CD14-positive monocyte (primary cell): ENCODE results near the gene FSCN2. TPM values are rescaled to one million over a fixed set of nuclear protein-coding genes. Genes with fewer than 3 reads are reported as not detected.
A peak's percentile ranks its signal among the peaks of the same experiment; 100 is the strongest.

Experiments used
- DNase-seq, 3 donors: peaks; one replicate each; pipeline ENCODE4 v3.0.0-alpha.2; 2011 to 2022
- H2AFZ ChIP-seq: 2 replicates; pipeline ENCODE4 v1.6.0; 2012; ENCODE audit warnings: mild to moderate bottlenecking, low read depth, low read length, inconsistent platforms; ENCODE audit not compliant: insufficient read depth, poor library complexity, severe bottlenecking
- H3K27ac ChIP-seq, 2 donors: 1 replicate in 1 of 2; 2 replicates in 1 of 2; pipeline ENCODE4 v1.5.1; 2012 to 2013; ENCODE audit warnings: low read length in 2 of 2, control low read depth in 1 of 2, inconsistent platforms in 1 of 2, low read depth in 1 of 2, mild to moderate bottlenecking in 1 of 2
- H3K27me3 ChIP-seq, 2 donors: one replicate each; pipeline versions ENCODE4 v1.6.0 to v1.6.1; 2011 to 2013; ENCODE audit warnings: low read length in 2 of 2; ENCODE audit not compliant: control insufficient read depth in 2 of 2, insufficient read depth in 2 of 2
- H3K36me3 ChIP-seq, 2 donors: replicated peaks in 1 of 2; 1 replicate in 1 of 2; 2 replicates in 1 of 2; pipeline versions ENCODE4 v1.5.1 to v1.6.1; 2012 to 2013; ENCODE audit warnings: low read length in 2 of 2, control low read depth in 1 of 2, inconsistent platforms in 1 of 2, mild to moderate bottlenecking in 1 of 2; ENCODE audit not compliant: insufficient read depth in 2 of 2, control insufficient read depth in 1 of 2
- H3K4me1 ChIP-seq, 2 donors: 1 replicate in 1 of 2; 2 replicates in 1 of 2; pipeline versions ENCODE4 v1.5.1 to v1.6.1; 2012 to 2013; ENCODE audit warnings: low read length in 2 of 2, control low read depth in 1 of 2, inconsistent platforms in 1 of 2, mild to moderate bottlenecking in 1 of 2, moderate library complexity in 1 of 2; ENCODE audit not compliant: insufficient read depth in 2 of 2, control insufficient read depth in 1 of 2
- H3K4me2 ChIP-seq: replicated peaks from 2 replicates; pipeline ENCODE3; 2012; ENCODE audit warnings: low read length, moderate library complexity, mild to moderate bottlenecking; ENCODE audit not compliant: poor library complexity, severe bottlenecking; ENCODE audit errors: extremely low read depth
- H3K4me3 ChIP-seq, 3 experiments: fragments of 200-600 bp in 1 of 3; sonication (generic) in 1 of 3; replicated peaks in 1 of 3; 1 replicate in 2 of 3; 2 replicates in 1 of 3; pipeline ENCODE4 v1.5.1; 2011 to 2013; ENCODE audit warnings: low read length in 3 of 3, mild to moderate bottlenecking in 3 of 3, control low read depth in 2 of 3, low read depth in 2 of 3, inconsistent platforms in 1 of 3, moderate library complexity in 1 of 3
- H3K79me2 ChIP-seq: 2 replicates; pipeline ENCODE4 v1.6.0; 2012; ENCODE audit warnings: mild to moderate bottlenecking, control low read depth, inconsistent platforms, low read length, moderate library complexity; ENCODE audit not compliant: insufficient read depth
- H3K9ac ChIP-seq: 2 replicates; pipeline ENCODE4 v1.6.0; 2017; ENCODE audit warnings: low read length, mild to moderate bottlenecking; ENCODE audit not compliant: insufficient read depth, poor library complexity, severe bottlenecking
- H3K9me3 ChIP-seq, 2 donors: replicated peaks in 1 of 2; 1 replicate in 1 of 2; 2 replicates in 1 of 2; pipeline versions ENCODE4 v1.5.1 to v1.6.1; 2012 to 2013; ENCODE audit warnings: low read length in 2 of 2, control low read depth in 1 of 2; ENCODE audit not compliant: control insufficient read depth in 1 of 2, insufficient read depth in 1 of 2
- H4K20me1 ChIP-seq: 2 replicates; pipeline ENCODE4 v1.6.0; 2012; ENCODE audit warnings: mild to moderate bottlenecking, low read length, control low read depth, moderate library complexity; ENCODE audit not compliant: insufficient read depth
- H3K27ac Mint-ChIP-seq, 7 donors: one replicate each; pipeline ENCODE4 v1.8.0; 2020; ENCODE audit warnings: mild to moderate bottlenecking in 7 of 7, mixed read lengths in 7 of 7, moderate library complexity in 6 of 7, inconsistent platforms in 2 of 7
- H3K27me3 Mint-ChIP-seq, 3 donors: one replicate each; pipeline ENCODE4 v1.8.0; 2021 to 2022; ENCODE audit warnings: low read depth in 3 of 3, mild to moderate bottlenecking in 3 of 3, mixed read lengths in 3 of 3, moderate library complexity in 3 of 3, inconsistent platforms in 1 of 3
- H3K36me3 Mint-ChIP-seq, 2 donors: one replicate each; pipeline ENCODE4 v1.8.0; 2020; ENCODE audit warnings: mixed read lengths in 2 of 2, inconsistent platforms in 1 of 2, mild to moderate bottlenecking in 1 of 2
- H3K4me1 Mint-ChIP-seq: one replicate; pipeline ENCODE4 v1.8.0; 2020; ENCODE audit warnings: mild to moderate bottlenecking, mixed read lengths
- H3K4me3 Mint-ChIP-seq, 2 donors: one replicate each; pipeline ENCODE4 v1.8.0; 2020; ENCODE audit warnings: mild to moderate bottlenecking in 2 of 2, mixed read lengths in 2 of 2, moderate library complexity in 1 of 2
- H3K9me3 Mint-ChIP-seq, 7 donors: one replicate each; pipeline ENCODE4 v1.8.0; 2020 to 2022; ENCODE audit warnings: mixed read lengths in 7 of 7, mild to moderate bottlenecking in 6 of 7, moderate library complexity in 6 of 7, inconsistent platforms in 2 of 7
- WGBS: methylation state at CpG from one replicate; pipeline ENCODE4 v1.1.5; 2013; ENCODE audit warnings: missing lambda C conversion rate; ENCODE audit not compliant: insufficient coverage; 5-methylcytosine and 5-hydroxymethylcytosine counted together
- intact Hi-C, 2 donors: fragments of 100-400 bp; cut with micrococcal nuclease; formaldehyde crosslinking; loops; one replicate each; pipeline versions ENCODE4 v1.15.0 to v1.15.1; 2023
- polyA plus RNA-seq, 3 donors: library from polyadenylated mRNA; depleted of rRNA in 1 of 3; unstranded in 2 of 3; stranded (reverse) in 1 of 3; fragments of 300-500 nt in 2 of 3; fragments of >200 nt in 1 of 3; fragmentation: Illumina TruSeq in 2 of 3; gene quantifications; 1 replicate in 2 of 3; 2 replicates in 1 of 3; pipeline ENCODE4 v1.2.3, GENCODE V29; 2012 to 2021
- TF ChIP-seq, protein P1 (sequence below): fragments of 200-600 bp; IDR thresholded peaks from one replicate; pipeline ENCODE4 v1.8.0; 2022; ENCODE audit warnings: antibody characterized with exemption, mild to moderate bottlenecking

FSCN2 gene
- polyA plus RNA-seq, 3 donors: 0.07 TPM; not detected in 2

DNA sequence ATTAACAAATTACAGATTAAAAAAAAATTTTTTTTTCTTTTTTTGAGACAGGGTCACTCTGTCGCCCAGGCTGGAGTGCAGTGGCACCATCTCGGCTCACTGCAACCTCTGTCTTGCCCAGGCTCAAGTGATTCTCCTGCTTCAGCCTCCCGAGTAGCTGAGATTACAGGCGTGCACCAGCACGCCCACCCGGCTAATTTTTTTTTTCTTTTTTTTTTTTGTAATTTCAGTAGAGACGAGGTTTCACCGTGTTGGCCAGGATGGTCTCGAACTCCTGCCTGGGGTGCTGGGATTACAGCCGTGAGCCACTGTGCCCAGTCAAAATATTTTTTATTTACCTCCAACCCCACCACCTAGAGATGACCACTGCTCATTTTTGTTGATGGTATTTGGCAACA lies 41.1 kb upstream of the FSCN2 start:
- Mint-ChIP-seq H3K4me1 (peaks cover 35% of the 10 kb centered on the region), H3K4me3 (peak overlapping the region in 1 of 2 donors; percentile 60), H3K36me3 (no peaks in the 10 kb centered on the region), H3K27ac (no peak overlapping the region), H3K9me3 (peaks cover 0 to 4% (median 0%) of the 10 kb centered on the region in 7 donors), H3K27me3 (peaks cover 13 to 41% (median 31%) of the 10 kb centered on the region in 3 donors)
- peak overlapping the region in 1 of 3 experiments; percentile 72 for H3K4me3 ChIP-seq
- no peaks in the 10 kb centered on the region for H3K79me2 ChIP-seq
- H2AFZ ChIP-seq: peak overlapping the region; percentile 89
- no peak for DNase-seq
- peaks cover 0 to 22% of the 10 kb centered on the region in 2 donors for H3K27me3 ChIP-seq
- no peaks in the 10 kb centered on the region for H4K20me1 ChIP-seq
- H3K27ac ChIP-seq: no peak overlapping the region
- H3K9me3 ChIP-seq: no peaks in the 10 kb centered on the region
- TF ChIP-seq, protein P1, sequence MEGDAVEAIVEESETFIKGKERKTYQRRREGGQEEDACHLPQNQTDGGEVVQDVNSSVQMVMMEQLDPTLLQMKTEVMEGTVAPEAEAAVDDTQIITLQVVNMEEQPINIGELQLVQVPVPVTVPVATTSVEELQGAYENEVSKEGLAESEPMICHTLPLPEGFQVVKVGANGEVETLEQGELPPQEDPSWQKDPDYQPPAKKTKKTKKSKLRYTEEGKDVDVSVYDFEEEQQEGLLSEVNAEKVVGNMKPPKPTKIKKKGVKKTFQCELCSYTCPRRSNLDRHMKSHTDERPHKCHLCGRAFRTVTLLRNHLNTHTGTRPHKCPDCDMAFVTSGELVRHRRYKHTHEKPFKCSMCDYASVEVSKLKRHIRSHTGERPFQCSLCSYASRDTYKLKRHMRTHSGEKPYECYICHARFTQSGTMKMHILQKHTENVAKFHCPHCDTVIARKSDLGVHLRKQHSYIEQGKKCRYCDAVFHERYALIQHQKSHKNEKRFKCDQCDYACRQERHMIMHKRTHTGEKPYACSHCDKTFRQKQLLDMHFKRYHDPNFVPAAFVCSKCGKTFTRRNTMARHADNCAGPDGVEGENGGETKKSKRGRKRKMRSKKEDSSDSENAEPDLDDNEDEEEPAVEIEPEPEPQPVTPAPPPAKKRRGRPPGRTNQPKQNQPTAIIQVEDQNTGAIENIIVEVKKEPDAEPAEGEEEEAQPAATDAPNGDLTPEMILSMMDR: no peak
- WGBS: 100% methylated on average over 2 of the region's 10 CpGs
- peaks cover 41 to 55% of the 10 kb centered on the region in 2 donors for H3K4me1 ChIP-seq
- intact Hi-C loops: loop anchor here (2.0 to 10.0 kb wide), 2 partner anchors 24 to 202 kb away; no protein-coding TSS in a partner anchor
- H3K36me3 ChIP-seq: no peaks in the 10 kb centered on the region
- no peak overlapping the region for H3K9ac ChIP-seq
- peak overlapping the region; percentile 79 for H3K4me2 ChIP-seq

DNA sequence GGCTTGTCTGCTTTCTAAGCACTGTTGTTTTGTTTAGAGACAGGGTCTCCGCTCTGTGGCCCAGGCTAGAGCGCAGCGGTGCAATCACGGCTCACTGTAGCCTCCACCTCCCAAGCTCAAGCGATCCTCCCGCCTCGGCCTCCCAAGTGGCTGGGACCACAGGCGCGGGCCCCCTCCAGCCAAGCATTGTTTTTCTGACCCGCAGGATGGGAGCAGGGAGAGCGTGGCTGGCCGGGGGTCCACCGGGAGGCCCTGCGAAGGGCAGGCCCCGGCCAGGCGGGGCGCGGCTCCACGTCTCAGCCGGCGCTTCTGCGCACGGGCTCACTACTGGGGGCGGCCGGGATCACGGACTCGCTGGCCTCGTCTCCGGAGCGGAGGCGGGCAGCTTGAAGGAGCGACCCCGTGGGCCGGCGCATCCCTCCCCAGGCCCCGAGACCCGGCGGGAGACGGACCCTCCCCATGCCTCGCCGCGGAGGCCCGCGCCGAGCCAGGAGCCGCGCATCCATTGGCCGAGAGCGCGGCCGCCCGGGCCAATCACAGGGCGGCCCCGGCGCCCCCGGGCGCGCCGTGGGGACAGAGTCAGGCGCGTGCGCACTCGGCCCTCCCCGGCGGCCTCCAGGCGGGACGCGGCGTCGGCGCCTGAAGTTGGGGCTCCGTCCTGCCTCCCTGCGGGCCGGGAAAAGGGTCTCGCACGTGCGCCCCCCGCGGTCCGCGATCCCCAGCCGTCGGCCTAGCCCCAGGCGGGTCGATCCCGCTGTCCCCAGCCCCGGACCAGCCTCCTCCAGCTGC lies 40.5 kb upstream of the FSCN2 start:
- H3K79me2 ChIP-seq: no peaks in the 10 kb centered on the region
- no peaks in the 10 kb centered on the region for H3K36me3 Mint-ChIP-seq
- no peak overlapping the region for H3K27ac Mint-ChIP-seq
- DNase-seq: peak; percentile 55 to 75 (median 73)
- WGBS: 8% methylated on average over 87 of the region's 87 CpGs
- H3K4me1 ChIP-seq: peaks cover 40 to 52% of the 10 kb centered on the region in 2 donors
- peaks cover 13 to 40% (median 30%) of the 10 kb centered on the region in 3 donors for H3K27me3 Mint-ChIP-seq
- peaks cover 30% of the 10 kb centered on the region for H3K4me1 Mint-ChIP-seq
- intact Hi-C loops: loop anchor here (2.0 to 10.0 kb wide), 2 partner anchors 23 to 203 kb away; no protein-coding TSS in a partner anchor
- TF ChIP-seq, protein P1: no peak
- peak overlapping the region; percentile 48 to 72 (median 59) for H3K4me3 ChIP-seq
- H3K27ac ChIP-seq: peak overlapping the region in 1 of 2 donors; percentile 83
- peaks cover 0 to 21% of the 10 kb centered on the region in 2 donors for H3K27me3 ChIP-seq
- peak overlapping the region; percentile 79 for H3K4me2 ChIP-seq
- H3K4me3 Mint-ChIP-seq: peak overlapping the region in 1 of 2 donors; percentile 60
- H4K20me1 ChIP-seq: no peaks in the 10 kb centered on the region
- H3K9me3 Mint-ChIP-seq: peaks cover 0 to 4% (median 0%) of the 10 kb centered on the region in 7 donors
- peak overlapping the region; percentile 87 for H3K9ac ChIP-seq
- no peaks in the 10 kb centered on the region for H3K9me3 ChIP-seq
- no peaks in the 10 kb centered on the region for H3K36me3 ChIP-seq
- H2AFZ ChIP-seq: peak overlapping the region; percentile 89
